Mesendoderm (in vitro differentiated cells): ENCODE data around the gene CDR2L. TPM values are rescaled to one million over a fixed set of nuclear protein-coding genes. Genes with fewer than 3 reads are reported as not detected.

ENCODE experiments used
- DNase-seq: peaks from one replicate; pipeline ENCODE4 v3.0.0; 2013
- H2AK5ac ChIP-seq: 2 replicates; pipeline ENCODE4 v1.6.1; 2013; ENCODE audit warnings: low read length, inconsistent platforms
- H2BK120ac ChIP-seq: 2 replicates; pipeline ENCODE4 v1.6.1; 2013; ENCODE audit warnings: low read depth, mild to moderate bottlenecking, low read length, moderate library complexity, mixed read lengths
- H2BK15ac ChIP-seq: replicated peaks from 2 replicates; pipeline ENCODE4 v1.6.1; 2013; ENCODE audit warnings: low read depth, mild to moderate bottlenecking, moderate library complexity
- H2BK5ac ChIP-seq: 2 replicates; pipeline ENCODE4 v1.6.1; 2013; ENCODE audit warnings: low read length, inconsistent platforms
- H3K18ac ChIP-seq: 2 replicates; pipeline ENCODE4 v1.6.1; 2013; ENCODE audit warnings: mild to moderate bottlenecking, low read length, mixed read lengths
- H3K23ac ChIP-seq: one replicate; pipeline ENCODE4 v1.6.1; 2013; ENCODE audit warnings: low read length
- H3K27ac ChIP-seq: 2 replicates; pipeline ENCODE4 v1.5.1; 2013; ENCODE audit warnings: low read depth, mild to moderate bottlenecking, inconsistent platforms, low read length, moderate library complexity
- H3K27me3 ChIP-seq: 2 replicates; pipeline ENCODE4 v1.6.1; 2013; ENCODE audit warnings: low read length, control low read depth, mild to moderate bottlenecking, inconsistent platforms; ENCODE audit not compliant: insufficient read depth, poor library complexity
- H3K36me3 ChIP-seq: 2 replicates; pipeline ENCODE4 v1.6.1; 2013; ENCODE audit warnings: low read length, inconsistent platforms; ENCODE audit not compliant: control insufficient read depth, insufficient read depth
- H3K4ac ChIP-seq: one replicate; pipeline ENCODE4 v1.6.1; 2013; ENCODE audit warnings: low read depth, mild to moderate bottlenecking, low read length, moderate library complexity
- H3K4me1 ChIP-seq: 2 replicates; pipeline ENCODE4 v1.6.1; 2013; ENCODE audit warnings: low read depth, low read length, inconsistent platforms; ENCODE audit not compliant: control insufficient read depth
- H3K4me2 ChIP-seq: 2 replicates; pipeline ENCODE4 v1.6.1; 2013; ENCODE audit warnings: low read length
- H3K4me3 ChIP-seq: 2 replicates; pipeline ENCODE4 v1.5.1; 2013; ENCODE audit warnings: mild to moderate bottlenecking, low read length
- H3K56ac ChIP-seq: one replicate; pipeline ENCODE4 v1.6.1; 2013; ENCODE audit warnings: low read length
- H3K79me1 ChIP-seq: 2 replicates; pipeline ENCODE4 v1.6.1; 2013; ENCODE audit warnings: low read length, inconsistent platforms
- H3K79me2 ChIP-seq: 2 replicates; pipeline ENCODE4 v1.6.1; 2013; ENCODE audit warnings: mild to moderate bottlenecking, low read length; ENCODE audit not compliant: control insufficient read depth, insufficient read depth
- H3K9ac ChIP-seq: 2 replicates; pipeline ENCODE4 v1.6.1; 2013; ENCODE audit warnings: low read length, inconsistent platforms
- H4K5ac ChIP-seq: one replicate; pipeline ENCODE4 v1.6.1; 2013; ENCODE audit warnings: low read length
- H4K8ac ChIP-seq: one replicate; pipeline ENCODE4 v1.6.1; 2013; ENCODE audit warnings: low read depth, mild to moderate bottlenecking, control low read depth, low read length, moderate library complexity
- WGBS: extraction: QIAGEN DNeasy Blood & Tissue Kit; methylation state at CpG from one replicate; pipeline ENCODE4 v1.1.7; 2013; ENCODE audit warnings: low lambda C conversion rate, missing lambda C conversion rate; ENCODE audit not compliant: insufficient coverage; ENCODE audit errors: extremely low coverage; 5-methylcytosine and 5-hydroxymethylcytosine counted together
- polyA plus RNA-seq, 2 experiments: library from polyadenylated mRNA; stranded (reverse); fragments of 200-250 nt; gene quantifications; one replicate each; pipeline ENCODE4 v1.2.3, GENCODE V29; 2013

Gene CDR2L
- polyA plus RNA-seq (2013, experiment 1 of 2): 32.5 TPM
- 31.7 TPM for polyA plus RNA-seq (2013, experiment 2 of 2)

DNA sequence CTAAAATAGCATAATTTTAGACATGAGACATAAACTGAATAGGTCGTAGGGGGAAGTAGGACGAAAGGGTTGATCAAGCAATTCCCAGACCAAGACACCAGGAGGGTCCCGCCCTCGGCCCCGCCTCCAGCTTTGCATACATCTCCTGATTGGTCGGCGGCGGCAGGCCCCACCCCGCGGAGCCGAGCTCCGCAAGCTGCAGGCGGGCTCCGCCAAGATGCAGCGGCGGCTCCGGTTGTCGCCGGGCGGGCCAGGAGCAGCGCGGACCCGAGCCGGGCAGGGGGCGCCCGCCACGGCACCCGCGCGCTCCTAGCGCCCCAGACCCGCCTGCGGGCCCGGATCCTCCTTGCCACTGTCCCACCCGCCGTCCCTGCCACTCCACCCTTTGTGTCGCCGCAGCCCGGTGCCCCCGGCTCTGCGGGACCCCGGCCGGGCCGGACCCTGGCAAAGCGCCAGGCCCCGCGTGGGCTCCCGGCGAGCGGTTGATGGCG, at the start of gene CDR2L:
TSS of gene CDR2L (plus strand) at position 215 of the 491 bp plus-strand sequence. CDS start 412 bp downstream, outside the sequence.
- no peaks in the 10 kb centered on the region for H3K27me3 ChIP-seq
- H3K27ac ChIP-seq: peak within 1 kb of the TSS; percentile 58
- peak; percentile 97 for DNase-seq
- no peaks in the 10 kb centered on the region for H3K36me3 ChIP-seq
- H3K56ac ChIP-seq: peak within 1 kb of the TSS; percentile 86
- H3K4me2 ChIP-seq: peak within 1 kb of the TSS; percentile 83
- peak within 1 kb of the TSS; percentile 73 for H3K9ac ChIP-seq
- no peak within 1 kb of the TSS for H2AK5ac ChIP-seq
- H3K4me1 ChIP-seq: peaks cover 6% of the 10 kb centered on the region
- peaks cover 19% of the 10 kb centered on the region for H3K79me2 ChIP-seq
- H4K5ac ChIP-seq: no peak within 1 kb of the TSS
- peak within 1 kb of the TSS; percentile 39 for H2BK120ac ChIP-seq
- H3K79me1 ChIP-seq: peaks cover 18% of the 10 kb centered on the region
- peak within 1 kb of the TSS; percentile 91 for H3K18ac ChIP-seq
- H3K4me3 ChIP-seq: peak within 1 kb of the TSS; percentile 64
- no CpG with 5 or more reads among the region's 51 CpGs for WGBS
- peak within 1 kb of the TSS; percentile 61 for H3K4ac ChIP-seq
- H2BK15ac ChIP-seq: no peak within 1 kb of the TSS
- H2BK5ac ChIP-seq: no peak within 1 kb of the TSS
- peak within 1 kb of the TSS; percentile 17 for H3K23ac ChIP-seq
- H4K8ac ChIP-seq: no peak within 1 kb of the TSS

GRCh38 chr17:74938194-74938950, 49.1 kb upstream of the CDR2L start:
- H3K79me1 ChIP-seq: no peaks in the 10 kb centered on the region

DNA sequence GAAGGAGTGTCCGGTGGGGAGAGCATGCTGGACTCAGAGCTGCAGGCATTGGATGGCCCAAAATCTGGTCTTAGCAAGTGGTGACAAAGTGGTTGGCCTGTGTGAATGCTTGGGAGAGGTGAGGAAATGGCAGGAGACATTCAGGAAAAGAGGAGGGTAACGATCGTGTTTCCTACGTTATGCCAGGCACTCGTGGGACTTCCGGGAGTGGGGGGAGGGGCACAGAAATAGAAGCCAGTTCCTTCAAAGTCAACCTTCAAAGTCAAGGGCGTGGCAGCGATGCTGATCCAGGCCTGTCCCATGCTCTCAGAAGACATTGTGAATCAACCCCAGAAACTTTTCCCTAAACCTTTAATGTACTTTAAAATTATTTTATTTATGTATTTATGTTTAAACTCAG, 47.9 kb upstream of the CDR2L start:
- Histone ChIP-seq H2BK15ac (no peak overlapping the region), H3K36me3 (no peaks in the 10 kb centered on the region), H3K56ac (no peak overlapping the region), H3K79me1 (no peaks in the 10 kb centered on the region), H4K8ac (no peak overlapping the region), H4K5ac (no peak overlapping the region), H2BK5ac (no peak overlapping the region), H3K4me1 (no peaks in the 10 kb centered on the region), H3K27ac (no peak overlapping the region), H2AK5ac (no peak overlapping the region), H3K4ac (no peak overlapping the region), H3K27me3 (peaks cover 23% of the 10 kb centered on the region), H3K23ac (no peak overlapping the region), H3K4me3 (no peak overlapping the region), H3K18ac (no peak overlapping the region), H3K9ac (no peak overlapping the region), H3K79me2 (no peaks in the 10 kb centered on the region), H2BK120ac (no peak overlapping the region), H3K4me2 (no peak overlapping the region)
- DNase-seq: no peak
- no CpG with 5 or more reads among the region's 8 CpGs for WGBS

More at GRCh38 chr17:74938194-74938950, 49.1 kb upstream of the CDR2L start:
- Histone ChIP-seq H3K9ac (no peak overlapping the region), H3K23ac (no peak overlapping the region), H3K27ac (no peak overlapping the region), H3K79me2 (no peaks in the 10 kb centered on the region), H3K4me1 (no peaks in the 10 kb centered on the region), H3K56ac (no peak overlapping the region), H3K27me3 (peaks cover 24% of the 10 kb centered on the region), H3K4me2 (no peak overlapping the region), H4K5ac (no peak overlapping the region), H3K4ac (no peak overlapping the region), H2BK5ac (no peak overlapping the region), H2AK5ac (no peak overlapping the region), H2BK15ac (no peak overlapping the region), H3K36me3 (no peaks in the 10 kb centered on the region), H3K18ac (no peak overlapping the region), H3K4me3 (no peak overlapping the region), H4K8ac (no peak overlapping the region), H2BK120ac (no peak overlapping the region)
- WGBS: no CpG with 5 or more reads among the region's 8 CpGs
- DNase-seq: no peak

DNA sequence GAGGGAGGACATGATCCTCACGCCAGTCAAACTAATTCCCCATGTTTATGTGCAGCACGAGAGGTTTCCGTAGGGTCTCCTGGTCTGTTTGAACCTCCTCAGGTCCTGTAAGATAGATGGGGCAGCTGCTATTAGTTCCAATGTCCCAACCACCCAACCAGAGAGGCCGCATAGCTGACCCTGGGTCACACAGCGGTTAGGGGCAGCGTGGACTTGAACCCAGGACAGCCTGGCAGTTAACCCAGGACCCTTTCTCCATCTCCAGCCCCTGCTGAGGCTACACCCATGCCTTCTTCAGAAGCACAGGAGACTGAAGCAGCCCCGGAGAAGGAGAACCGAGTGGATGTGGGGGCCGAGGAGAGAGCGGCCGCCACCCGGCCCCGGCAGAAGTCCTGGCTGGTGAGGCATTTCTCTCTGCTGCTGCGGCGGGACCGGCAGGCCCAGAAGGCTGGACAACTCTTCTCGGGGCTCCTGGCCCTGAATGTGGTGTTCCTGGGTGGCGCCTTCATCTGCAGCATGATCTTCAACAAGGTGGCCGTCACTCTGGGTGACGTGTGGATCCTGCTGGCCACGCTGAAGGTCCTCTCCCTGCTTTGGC, 46.2 kb upstream of the CDR2L start:
- Histone ChIP-seq H3K4ac (no peak overlapping the region), H3K79me2 (no peaks in the 10 kb centered on the region), H2AK5ac (no peak overlapping the region), H3K4me3 (no peak overlapping the region), H3K4me2 (no peak overlapping the region), H2BK15ac (no peak overlapping the region), H4K5ac (no peak overlapping the region), H4K8ac (no peak overlapping the region), H3K36me3 (no peaks in the 10 kb centered on the region), H3K79me1 (no peaks in the 10 kb centered on the region), H2BK120ac (no peak overlapping the region), H3K56ac (no peak overlapping the region), H3K27ac (no peak overlapping the region), H3K9ac (no peak overlapping the region), H3K23ac (no peak overlapping the region), H3K27me3 (peaks cover 11% of the 10 kb centered on the region), H2BK5ac (no peak overlapping the region), H3K4me1 (no peaks in the 10 kb centered on the region), H3K18ac (no peak overlapping the region)
- WGBS: no CpG with 5 or more reads among the region's 21 CpGs
- DNase-seq: no peak

DNA sequence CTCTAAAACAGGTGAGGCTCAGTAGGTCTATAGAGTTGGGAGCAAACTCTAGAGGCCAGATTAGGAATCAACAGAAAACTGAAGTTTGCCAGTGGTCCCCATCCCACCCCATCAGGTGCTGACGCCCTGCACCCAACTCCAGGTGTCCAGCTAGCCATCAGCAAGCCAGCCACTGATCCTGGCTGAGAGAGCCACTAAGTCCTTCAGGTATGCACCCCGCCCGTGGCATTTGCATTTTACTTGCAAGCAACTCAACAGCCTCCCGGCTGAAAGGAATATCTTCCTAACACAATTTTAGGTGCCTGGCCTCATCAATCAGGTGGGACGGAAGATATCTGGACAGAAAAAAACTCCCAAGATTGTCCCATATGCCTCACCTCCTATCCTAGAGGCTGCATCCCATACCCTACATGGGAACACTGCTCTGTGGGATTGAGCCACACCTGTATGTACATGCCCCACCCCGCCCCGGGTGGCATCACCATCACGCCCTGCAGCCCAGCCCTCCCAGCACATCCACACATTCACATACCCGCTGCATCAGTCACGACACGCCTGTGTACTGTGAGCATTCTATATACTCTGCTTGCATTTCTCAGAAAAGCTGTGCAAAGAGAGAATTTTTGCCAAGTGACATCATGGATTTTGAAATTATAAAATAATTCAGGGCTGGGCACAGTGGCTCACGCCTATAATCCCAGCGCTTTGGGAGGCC, 43.5 kb upstream of the CDR2L start:
- no peak for DNase-seq
- Histone ChIP-seq H3K4me1 (no peaks in the 10 kb centered on the region), H3K18ac (no peak overlapping the region), H3K23ac (no peak overlapping the region), H3K79me2 (no peaks in the 10 kb centered on the region), H4K5ac (no peak overlapping the region), H2BK15ac (no peak overlapping the region), H4K8ac (no peak overlapping the region), H2AK5ac (no peak overlapping the region), H3K27ac (no peak overlapping the region), H2BK5ac (no peak overlapping the region), H3K56ac (no peak overlapping the region), H3K36me3 (no peaks in the 10 kb centered on the region), H3K4me2 (no peak overlapping the region), H3K4ac (no peak overlapping the region), H3K79me1 (no peaks in the 10 kb centered on the region), H3K4me3 (no peak overlapping the region), H3K27me3 (no peaks in the 10 kb centered on the region), H3K9ac (no peak overlapping the region), H2BK120ac (no peak overlapping the region)
- WGBS: no CpG with 5 or more reads among the region's 13 CpGs
